NT2/D1 (cell line): Measurements from ENCODE around the gene DMGDH.

Source experiments
- SUZ12 ChIP-seq: IDR thresholded peaks from 2 replicates; pipeline ENCODE4 v1.6.1; 2011; ENCODE audit not compliant: insufficient read length, insufficient read depth; ENCODE audit errors: extremely low read depth
- YY1 ChIP-seq: IDR thresholded peaks from 2 replicates; pipeline ENCODE4 v1.6.1; 2011; ENCODE audit not compliant: insufficient read length, insufficient read depth

GRCh38 chr5:79030663-79031484 lies 38.6 kb downstream of the DMGDH start:
- TF ChIP-seq YY1: no peak
- TF ChIP-seq SUZ12: no peak
